HG02981 (cell line): ENCODE data around the gene GRAMD4.
"Not testable (repeated sequence)": the region's sequence is repeated elsewhere in the genome, so short reads cannot be mapped to it uniquely, and the experiment has no call there.

ENCODE experiments used
- ATAC-seq: cut with Tn5 transposase; IDR thresholded peaks from one replicate; pipeline ENCODE4 v1.9.1; 2021; ENCODE audit warnings: mild to moderate bottlenecking, moderate library complexity; ENCODE audit not compliant: unreplicated experiment

The GRAMD4 gene

DNA sequence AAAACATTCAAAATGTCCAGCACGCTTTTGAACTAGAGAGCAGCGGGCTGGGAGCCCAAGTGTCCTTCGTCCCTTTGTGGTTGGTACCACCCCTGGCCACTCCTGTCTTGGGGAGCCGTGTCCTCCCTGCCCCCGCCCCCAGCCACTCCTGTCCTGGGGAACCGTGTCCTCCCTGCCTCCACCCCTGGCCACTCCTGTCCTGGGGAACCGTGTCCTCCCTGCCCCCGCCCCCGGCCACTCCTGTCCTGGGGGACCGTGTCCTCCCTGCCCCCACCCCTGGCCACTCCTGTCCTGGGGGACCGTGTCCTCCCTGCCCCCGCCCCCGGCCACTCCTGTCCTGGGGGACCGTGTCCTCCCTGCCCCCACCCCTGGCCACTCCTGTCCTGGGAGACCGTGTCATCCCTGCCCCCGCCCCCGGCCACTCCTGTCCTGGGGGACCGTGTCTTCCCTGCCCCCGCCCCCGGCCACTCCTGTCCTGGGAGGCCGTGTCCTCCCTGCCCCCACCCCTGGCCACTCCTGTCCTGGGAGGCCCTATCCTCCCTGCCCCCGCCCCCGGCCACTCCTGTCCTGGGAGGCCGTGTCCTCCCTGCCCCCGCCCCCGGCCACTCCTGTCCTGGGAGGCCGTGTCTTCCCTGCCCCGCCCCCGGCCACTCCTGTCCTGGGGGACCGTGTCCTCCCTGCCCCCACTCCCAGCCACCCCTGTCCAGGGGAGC is 14.9 kb downstream of the GRAMD4 start:
- ATAC-seq = not testable (repeated sequence)

DNA sequence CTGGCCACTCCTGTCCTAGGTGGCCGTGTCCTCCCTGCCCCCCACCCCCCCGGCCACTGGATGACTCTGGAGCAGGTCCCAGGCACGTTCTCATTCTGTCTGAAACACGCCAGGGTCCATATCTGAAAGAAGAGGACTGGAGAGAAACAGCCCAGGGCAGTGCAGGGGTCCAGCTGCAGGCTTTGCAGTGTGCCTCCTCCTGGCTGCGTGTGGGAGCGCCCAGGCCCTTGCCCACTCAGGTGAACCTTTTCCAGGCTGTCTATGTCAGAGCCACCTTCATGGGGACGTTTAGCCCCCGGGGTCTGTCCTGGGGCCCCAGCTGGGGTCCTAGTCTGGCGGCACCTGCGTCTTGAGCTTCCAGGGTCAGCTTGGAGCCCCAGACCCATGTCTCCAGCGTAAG is 15.6 kb downstream of the GRAMD4 start:
- no peak for ATAC-seq

DNA sequence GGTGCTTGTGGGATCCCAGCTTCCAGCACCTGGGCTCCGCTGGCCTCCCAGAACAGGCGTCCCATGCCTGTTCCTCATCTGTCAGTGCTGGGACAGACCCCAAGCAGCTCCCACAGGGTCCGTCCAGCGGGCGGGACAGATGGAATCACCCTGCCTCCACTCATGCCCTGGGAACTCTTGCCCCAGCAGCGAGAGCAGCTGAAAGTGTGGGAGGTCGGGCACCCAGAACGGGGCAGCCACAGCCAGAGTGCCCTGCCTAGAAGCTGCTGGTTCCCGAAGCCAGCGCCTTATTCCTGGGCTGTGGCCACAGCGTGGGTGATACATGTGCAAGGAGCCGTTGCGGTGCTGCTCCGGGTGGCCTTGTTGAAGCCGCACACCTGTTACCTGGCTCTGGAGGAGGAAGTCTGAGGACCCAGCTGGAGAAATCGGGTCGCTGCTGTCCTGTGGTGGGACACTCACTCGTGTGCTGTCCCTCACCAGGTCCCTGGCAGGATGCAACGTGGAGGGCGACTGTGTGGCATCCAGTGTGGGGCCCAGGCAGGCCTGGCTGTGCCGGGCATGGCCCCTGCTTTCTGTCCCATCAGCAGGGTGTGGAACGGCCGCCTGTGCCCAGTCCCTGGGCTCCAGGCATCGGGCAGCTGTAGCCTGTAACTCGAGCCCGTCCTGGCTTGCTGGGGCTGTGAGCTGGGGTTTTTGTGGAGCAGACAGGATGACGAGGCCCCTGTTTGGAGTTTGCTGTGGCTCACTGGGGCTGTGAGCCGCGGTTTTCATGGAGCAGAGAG is 16.2 kb downstream of the GRAMD4 start:
- ATAC-seq = no peak

DNA sequence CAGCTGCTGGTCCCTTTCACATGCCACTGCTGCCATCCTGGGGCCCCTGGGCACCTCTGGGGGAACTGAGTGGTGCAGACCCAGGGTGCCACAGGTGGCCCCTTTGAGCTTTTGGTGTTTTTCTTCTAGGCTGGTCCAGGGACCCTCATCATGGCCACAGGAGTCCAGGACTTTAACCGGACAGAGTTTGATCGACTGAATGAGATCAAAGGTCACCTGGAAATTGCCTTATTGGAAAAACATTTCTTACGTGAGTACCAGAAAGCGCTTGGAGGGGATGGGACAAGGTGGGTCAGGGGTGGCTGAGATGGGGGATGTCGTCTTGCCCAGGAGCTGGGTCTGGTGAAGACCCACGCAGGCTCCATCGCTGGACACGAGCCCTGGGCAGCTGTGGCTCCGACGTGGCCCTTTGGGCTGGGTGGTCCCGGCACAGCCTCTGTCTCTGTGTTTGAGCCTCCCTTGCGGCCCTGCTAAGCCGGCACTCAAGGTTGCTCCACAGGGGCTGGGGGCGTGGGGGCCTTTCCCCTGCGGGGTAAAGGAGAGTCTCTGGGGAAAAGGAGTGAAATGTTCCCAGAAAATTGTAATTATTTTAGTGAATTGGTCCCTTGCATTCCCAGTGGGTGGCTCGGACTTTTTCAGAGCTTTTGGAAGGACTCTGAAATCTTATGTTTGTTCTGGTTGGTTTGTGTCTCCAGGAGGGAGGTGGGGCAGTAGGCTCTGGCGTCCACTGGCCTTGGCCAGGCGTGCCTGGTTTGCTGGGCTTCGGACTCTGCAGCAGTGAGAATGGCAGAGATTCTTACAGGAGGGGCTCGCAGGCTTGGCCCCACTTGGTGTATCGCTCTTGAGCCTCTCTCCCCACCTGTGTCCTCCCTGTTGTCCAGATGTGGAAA is 17.8 kb downstream of the GRAMD4 start:
- ATAC-seq = no peak

DNA sequence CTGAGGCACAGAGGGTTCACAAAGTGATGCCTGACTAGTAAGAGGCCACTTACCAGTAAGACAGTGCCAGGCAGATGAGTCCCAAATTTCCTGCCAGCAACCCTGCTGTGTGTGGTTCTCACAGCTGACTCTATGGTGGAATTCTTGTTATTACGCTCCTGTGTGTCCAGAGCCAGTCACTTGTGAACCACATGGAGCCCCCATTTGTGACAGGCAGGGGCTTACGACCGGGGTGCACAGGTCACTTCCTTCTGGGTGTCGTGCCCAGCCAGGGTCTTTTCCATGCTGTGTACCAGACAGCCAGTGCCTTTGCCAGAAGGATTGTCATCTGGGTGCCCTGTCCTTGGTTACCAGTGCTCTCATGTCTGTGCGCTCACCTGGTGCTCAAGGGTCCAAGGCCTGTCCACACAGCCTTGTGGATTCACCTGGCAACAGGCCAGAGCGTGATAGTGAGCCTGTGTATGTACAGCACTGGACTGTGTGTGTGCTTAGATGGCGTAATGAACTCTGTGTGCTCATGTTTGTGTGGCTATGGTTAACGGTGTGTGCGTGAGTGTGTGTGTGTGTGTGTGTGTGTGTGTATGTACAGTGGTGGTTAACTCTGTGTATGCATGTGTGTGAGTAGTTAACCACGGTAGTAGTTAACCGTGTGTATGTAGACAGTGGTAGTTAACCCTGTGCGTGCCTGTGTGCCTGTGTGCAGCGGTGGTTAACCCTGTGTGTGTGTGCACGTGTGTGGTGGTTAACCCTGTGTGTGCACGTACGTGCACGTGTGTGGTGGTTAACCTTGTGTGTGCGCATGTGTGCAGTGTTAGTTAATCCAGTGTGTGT is 18.6 kb downstream of the GRAMD4 start:
- no peak for ATAC-seq

DNA sequence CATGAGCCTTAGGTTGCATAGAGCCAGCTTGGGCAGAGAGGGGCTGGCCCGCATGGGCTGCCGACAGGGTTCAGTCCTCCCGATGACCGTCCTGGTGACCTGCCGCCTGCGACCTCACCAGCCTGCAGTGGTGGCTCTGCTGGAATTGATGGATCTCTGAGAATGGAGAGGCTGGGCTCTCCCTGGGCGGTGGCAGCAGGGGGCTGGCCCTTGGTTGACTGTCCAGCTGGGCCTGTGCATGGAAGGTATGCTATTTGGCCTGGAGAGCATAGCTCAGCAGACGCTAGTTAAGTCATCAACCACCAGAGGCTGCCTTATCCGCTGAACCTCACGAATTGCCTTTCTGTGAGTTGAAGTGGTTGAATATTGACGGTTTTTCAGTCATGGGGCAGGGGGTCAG is 19.7 kb downstream of the GRAMD4 start:
- ATAC-seq = no peak

DNA sequence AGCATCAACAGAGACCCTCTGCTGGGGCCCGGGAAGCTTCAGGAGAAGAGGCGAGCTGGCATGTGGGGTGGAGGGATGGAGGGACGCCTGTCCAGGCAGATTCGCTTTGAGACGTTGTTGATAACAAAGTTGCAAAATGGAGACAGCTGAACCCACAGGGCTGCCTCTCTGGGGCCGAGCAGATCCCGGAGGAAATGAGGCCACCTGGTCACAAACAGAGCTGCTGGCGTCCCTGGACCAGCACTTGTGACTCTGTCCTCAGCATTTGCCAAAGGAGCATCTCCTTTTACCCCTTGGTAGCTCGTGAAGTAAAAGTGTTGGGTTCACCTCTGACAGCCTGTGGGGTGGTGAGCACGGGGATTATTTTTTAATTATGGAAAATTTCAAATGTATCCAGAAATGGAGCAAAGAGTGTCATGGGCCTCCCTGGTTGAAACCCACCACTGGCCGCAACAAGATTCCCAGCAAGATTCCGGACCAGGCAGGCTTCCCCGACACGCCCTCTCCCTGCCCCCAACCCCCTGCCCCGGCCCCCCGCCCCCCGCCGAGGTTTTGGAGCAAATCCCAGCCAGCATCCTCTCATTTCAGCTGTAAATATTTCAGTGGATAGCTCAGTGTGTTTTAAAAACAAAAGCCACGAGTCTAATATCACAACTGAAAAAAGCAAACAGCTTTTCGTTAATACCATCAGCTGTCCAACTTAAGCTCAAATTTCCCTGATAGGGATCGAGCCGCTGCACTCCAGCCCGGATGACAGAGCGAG is 20.3 kb downstream of the GRAMD4 start:
- ATAC-seq = no peak

DNA sequence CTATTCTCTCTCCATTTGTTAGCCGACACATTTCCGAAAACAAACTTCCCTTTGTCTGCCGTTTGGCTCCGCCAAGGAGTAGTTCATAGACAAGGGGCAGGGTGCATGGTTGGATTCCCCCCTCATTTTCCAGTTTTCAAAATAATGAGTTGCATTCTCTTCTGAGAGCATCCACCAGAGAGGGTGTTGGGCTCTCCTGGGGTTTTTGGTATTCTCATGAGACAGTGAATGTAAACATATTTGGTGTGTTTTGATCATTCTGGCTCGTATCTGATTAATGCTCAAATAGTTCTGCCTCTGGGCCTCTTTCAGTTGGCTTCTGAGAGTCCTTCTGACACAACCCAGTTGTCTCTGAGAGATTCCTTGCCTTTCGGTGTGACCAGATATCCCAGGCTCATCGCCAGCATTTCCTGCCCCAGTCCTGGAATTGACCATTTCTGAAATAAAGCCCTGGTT is 21.7 kb downstream of the GRAMD4 start:
- no peak for ATAC-seq

DNA sequence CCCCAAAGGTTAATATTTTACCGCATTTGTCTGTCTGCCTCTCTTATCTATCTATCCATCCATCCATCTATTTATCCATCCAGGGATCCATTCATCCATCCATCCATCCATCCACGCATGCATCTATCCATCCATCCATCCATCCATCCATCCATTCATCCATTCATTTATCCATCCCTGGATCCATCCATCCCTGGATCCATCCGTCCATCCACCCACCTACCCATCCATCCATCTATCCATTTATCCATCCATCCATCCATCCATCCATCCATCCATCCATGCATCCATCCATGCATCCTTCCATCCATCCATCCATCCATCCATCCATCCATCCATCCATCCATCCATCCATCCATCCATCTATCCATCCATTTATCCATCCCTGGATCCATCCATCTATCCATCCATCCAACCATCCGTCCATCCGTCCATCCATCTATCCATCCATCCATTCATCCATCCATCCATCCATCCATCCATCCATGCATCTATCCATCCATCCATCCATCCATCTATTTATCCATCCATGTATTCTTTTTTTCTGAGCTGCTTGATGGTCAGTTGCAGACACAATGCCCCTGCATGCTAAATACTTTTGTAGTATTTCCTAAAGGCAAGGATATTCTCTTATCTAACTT is 22.8 kb downstream of the GRAMD4 start:
- not testable (repeated sequence) for ATAC-seq

DNA sequence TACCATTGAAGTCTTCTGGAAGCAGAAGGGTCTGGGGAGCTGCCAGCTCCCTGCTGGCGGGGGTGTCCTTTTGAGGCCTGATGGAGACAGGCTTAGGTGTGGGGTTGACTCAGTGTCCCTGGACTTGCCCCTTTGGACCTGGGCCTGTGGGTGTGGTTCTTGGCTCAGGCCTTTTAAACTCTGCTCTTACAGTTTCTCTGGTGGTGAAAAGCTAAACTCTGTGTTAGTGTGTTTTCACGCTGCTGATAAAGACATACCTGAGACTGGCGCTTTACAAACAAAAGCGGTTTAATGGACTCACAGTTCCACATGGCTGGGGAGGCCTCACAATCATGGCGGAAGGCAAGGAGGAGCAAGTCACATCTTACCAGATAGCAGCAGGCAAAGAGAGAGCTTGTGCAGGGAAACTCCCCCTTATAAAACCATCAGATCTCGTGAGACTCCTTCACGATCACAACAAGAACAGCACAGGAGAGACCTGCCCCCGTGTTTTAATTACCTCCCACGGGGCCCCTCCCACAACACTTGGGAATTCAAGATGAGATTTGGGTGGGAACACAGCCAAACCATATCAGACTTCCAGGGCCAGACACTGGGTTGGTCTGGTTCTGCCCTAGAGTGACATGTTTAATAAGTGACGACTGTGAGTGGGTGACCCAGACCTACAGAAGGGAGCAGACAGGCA is 26.5 kb downstream of the GRAMD4 start:
- ATAC-seq = no peak

DNA sequence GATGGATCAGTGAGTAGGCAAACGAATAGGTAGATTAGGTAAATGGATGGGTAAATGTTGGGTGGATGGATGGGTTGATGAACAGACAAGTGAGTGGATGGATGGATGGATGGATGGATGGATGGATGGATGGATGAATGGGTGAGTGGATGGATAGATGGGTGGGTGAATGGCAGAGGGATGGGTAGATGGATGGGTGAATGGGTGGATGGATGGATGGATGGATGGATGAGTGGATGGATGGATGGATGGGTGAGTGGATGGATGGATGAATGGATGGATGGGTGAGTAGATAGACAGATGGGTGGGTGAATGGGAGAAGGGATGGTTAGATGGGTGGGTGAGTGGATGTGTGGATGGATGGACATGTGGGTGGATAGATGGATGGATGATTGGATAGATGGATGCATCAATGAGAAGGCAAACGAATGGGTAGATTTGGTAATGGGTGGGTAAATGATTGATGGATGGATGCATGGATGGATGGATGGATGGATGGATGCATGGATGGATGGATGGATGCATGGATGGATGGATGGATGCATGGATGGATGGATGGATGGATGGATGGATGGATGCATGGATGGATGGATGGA is 28.1 kb downstream of the GRAMD4 start:
- not testable (repeated sequence) for ATAC-seq

DNA sequence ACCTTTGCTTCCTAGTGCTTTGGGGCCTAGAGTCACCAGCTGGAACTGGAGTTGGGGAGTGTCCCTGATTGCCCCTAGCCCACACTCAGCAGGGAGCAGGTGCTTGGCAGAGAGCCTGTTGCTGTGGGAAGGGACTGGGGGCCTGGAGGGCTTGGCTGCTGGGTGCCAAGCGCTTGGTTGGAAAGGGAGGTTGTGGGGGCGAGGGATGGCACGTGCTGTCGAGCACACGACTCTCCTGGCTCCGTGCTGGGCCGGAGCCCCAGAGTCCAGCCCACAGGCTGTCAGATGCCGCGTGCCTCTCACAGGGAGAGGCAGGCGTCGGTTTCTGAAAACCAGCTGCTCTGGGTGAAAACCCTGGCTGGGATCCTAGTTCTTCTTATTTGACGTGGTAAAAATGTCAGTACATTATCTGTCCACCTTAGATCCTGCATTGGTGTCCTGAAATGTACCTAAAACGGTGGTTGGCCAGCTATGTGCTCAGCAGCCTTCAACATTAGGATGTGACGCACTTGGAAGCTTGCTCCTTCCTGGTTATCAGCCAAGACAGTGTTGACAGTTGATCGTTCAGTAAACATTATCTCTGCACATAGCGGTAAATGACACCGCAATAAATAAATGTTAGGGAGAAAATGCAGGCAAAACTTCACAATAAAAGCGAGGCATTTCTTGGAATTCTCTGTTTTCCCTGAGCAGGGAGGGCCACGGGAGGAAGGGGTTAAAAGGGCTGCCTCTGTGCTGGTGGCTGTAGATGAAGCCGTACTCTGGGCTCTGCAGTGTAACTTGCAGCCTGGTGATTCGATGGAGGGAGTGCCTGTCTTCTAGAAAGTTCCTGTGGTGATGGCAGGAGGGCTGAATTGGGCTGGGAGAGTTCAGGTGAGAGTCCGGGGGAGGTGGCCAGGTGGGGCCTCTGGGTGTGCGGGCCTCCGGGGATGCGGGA is 29.2 kb downstream of the GRAMD4 start:
- no peak for ATAC-seq

DNA sequence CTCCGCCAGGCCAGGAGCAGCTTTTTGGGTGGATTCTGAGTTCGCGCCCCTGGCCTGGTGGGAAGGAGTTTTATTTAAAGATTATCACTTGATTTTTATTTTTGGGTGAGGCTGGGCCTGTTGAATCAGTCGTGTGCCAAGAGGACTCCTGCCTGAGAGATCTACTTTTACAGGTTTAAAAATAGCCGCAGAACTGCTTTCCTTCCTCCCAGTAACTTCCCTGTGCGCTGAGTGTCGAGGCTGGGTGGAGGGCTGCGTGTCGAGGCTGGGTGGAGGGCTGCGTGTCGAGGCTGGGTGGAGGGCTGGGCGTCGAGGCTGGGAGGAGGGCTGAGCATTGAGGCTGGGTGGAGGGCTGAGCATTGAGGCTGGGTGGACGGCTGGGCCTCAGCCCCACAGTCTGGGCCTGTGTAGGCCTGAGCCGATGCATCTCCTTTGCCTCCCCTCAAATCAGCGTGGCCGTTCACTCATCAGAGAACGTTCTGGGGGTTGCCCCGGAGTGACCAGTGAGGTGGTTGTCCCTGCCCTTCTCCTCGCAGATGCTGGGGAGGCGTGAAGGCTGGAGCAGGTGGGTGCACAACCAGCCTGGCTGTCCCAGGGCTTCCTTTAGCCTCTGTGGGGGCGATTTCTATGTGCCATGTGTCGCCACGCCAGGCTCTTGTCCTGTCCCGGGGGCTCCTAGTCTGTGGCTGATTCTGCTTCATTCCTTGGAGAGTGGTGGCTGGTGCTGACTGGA is 30.1 kb downstream of the GRAMD4 start:
- no peak for ATAC-seq

DNA sequence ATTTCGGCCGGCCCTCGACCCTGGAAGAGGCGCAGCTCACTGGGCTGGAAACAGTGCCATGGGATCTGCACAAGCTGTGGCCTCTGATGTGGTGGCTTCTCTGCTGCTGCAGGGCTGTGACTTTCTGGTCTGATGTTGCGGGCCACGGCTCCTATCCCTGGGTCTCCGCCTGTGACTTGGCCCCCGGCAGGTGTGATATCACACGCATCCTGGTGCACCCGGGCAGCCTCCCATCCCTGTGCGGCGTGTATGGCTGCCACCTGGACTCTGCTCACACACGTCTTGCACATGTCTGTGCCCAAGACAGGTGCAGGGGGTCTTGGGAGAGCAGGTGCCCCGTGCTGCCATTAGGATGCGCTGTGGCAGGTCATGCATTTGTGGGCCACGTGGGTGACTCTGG is 31.1 kb downstream of the GRAMD4 start:
- no peak for ATAC-seq

DNA sequence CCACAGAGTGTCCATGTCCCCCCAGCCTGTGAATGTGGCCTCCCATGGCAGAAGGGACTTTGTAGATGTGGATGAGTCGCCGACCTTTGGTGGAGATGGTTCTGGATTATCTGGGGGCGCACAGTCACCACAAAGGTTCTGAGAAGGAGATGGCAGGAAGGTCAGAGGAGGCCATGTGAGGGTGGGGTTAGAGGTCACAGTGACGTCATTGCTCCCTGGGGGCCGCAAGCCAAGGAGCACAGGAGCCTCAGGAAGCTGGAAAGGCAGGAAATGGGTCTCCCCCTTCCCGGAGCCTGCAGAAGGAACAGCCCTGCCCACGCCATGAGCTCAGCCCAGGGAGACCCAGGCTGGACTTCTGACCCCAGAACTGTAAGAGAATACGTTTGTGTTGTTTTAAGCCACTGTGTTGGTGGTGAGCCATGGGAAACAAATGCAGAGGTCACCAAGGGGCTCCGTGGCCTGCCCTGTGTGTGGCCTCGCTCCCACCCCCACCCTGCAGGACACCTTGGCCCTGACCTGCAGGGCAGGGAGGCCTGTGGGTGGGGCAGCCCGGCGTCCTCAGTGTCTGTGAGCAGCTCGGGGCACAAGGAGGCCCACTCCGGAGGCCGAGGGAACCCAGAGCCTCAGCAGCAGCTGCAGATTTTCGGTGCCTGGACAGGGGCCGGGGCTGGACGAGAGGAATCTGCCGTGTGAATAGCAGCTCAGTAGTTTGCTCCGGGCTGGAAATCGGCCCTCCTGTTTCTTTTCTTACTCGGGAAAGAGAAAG is 32.1 kb downstream of the GRAMD4 start:
- no peak for ATAC-seq

DNA sequence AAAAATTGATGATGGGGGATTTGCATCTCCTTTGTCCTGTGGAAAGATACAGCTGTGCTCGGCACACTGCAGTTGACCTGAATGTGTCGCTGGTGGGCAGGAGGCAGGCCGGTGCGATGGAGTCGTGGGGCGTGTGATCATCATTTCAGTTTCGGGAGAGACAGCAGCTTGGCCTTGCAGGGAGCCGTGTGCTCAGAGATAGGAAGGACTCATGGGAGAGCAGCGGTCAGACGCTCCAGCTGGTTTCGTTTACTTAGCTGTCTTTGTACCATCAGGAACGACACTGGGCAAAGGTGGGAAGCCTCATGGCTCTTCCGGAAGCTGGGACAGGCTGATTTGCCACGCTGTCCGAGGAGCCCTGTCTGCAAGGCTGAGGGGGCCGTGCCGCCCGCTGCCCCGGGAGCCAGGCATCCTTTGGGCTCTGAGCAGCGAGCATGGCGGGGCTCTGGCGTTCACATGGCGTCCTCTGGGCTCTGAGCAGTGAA is 32.7 kb downstream of the GRAMD4 start:
- ATAC-seq = no peak
